ENCODE data around the gene PLCL2. TPM values are rescaled to one million over a fixed set of nuclear protein-coding genes. Genes with fewer than 3 reads are reported as not detected.

Gene PLCL2
- total and polyA plus RNA-seq, 2 experiments from 2014 or later, result 1.6 to 9.7 TPM

- no peak overlapping the region for H3K27ac Mint-ChIP-seq
- no peak overlapping the region for H3K4me3 Mint-ChIP-seq
- peaks cover 3% of the 10 kb centered on the region; the same call in 1 of the 2 replicates for H3K9me2 ChIP-seq (ENCODE audit: insufficient read depth)
- H2AFZ ChIP-seq, result no peak overlapping the region
- TF ChIP-seq JUNB (IDR thresholded peaks at IDR 0.05; ENCODE audit: unreplicated experiment) (no peak), ZNF114 (CRISPR knock-in tag; IDR thresholded peaks at IDR 0.05) (no peak)
- peaks cover 5% of the 10 kb centered on the region; the same call in 2 of the 3 replicates for H3K9me3 Mint-ChIP-seq
- no peak overlapping the region for H3K4me3 ChIP-seq
- peaks cover 8% of the 10 kb centered on the region; the same call in 2 of the 3 replicates for H3K4me1 Mint-ChIP-seq
- peaks cover 44% of the 10 kb centered on the region for H3K27me3 ChIP-seq (ENCODE audit: insufficient read depth)
- no peak overlapping the region for H3K4me2 ChIP-seq
- no peak overlapping the region for H3K27ac ChIP-seq (ENCODE audit: low read depth)
- peaks cover 34% of the 10 kb centered on the region for H3K27me3 Mint-ChIP-seq (ENCODE audit: insufficient read depth, low read depth, poor library complexity)
- H3F3A ChIP-seq (replicated peaks; ENCODE audit: low read depth), result no peaks in the 10 kb centered on the region
- H3K36me3 ChIP-seq (ENCODE audit: insufficient read depth), result no peaks in the 10 kb centered on the region
- H3K79me2 ChIP-seq (replicated peaks; ENCODE audit: insufficient read depth), result 0 out of 2 replicates have a peak, but pooled peaks cover 4% of the 10 kb centered on the region
- ATAC-seq, result no peak
- peaks cover 24% of the 10 kb centered on the region for H4K20me1 ChIP-seq (replicated peaks; ENCODE audit: insufficient read depth)
- DNase-seq (ENCODE audit: low spot score), result no peak
- peaks cover 3% of the 10 kb centered on the region; the same call in 1 of the 2 replicates for H3K4me1 ChIP-seq (ENCODE audit: insufficient read depth)
- H3K36me3 Mint-ChIP-seq (ENCODE audit: low read depth), result no peaks in the 10 kb centered on the region
Observed at GRCh38 chr3:17007284-17007683, 122.5 kb downstream of the PLCL2 start.

GRCh38 chr3:17009826-17010225, 125.1 kb downstream of the PLCL2 start:
- Mint-ChIP-seq H3K4me1 (peaks cover 11% of the 10 kb centered on the region), H3K27ac (no peak overlapping the region), H3K9me3 (no peaks in the 10 kb centered on the region), H3K36me3 (ENCODE audit: low read depth) (no peaks in the 10 kb centered on the region), H3K27me3 (ENCODE audit: insufficient read depth, low read depth, poor library complexity) (peaks cover 9% of the 10 kb centered on the region), H3K4me3 (no peak overlapping the region)
- no peak overlapping the region for H3K27ac ChIP-seq (ENCODE audit: low read depth)
- ATAC-seq, result no peak
- H3K79me2 ChIP-seq (replicated peaks; ENCODE audit: insufficient read depth), result 0 out of 2 replicates have a peak, but pooled peaks cover 4% of the 10 kb centered on the region
- peaks cover 18% of the 10 kb centered on the region for H3K27me3 ChIP-seq (ENCODE audit: insufficient read depth)
- H4K20me1 ChIP-seq (replicated peaks; ENCODE audit: insufficient read depth), result peaks cover 11% of the 10 kb centered on the region; the same call in 1 of the 2 replicates
- no peak overlapping the region for H3K4me3 ChIP-seq
- no peak overlapping the region for H3K4me2 ChIP-seq
- H3K9me2 ChIP-seq (ENCODE audit: insufficient read depth), result peaks cover 3% of the 10 kb centered on the region; the same call in 1 of the 2 replicates
- no peaks in the 10 kb centered on the region for H3F3A ChIP-seq (replicated peaks; ENCODE audit: low read depth)
- no peak for DNase-seq (ENCODE audit: low spot score)
- H3K36me3 ChIP-seq (ENCODE audit: insufficient read depth), result no peaks in the 10 kb centered on the region
- H3K4me1 ChIP-seq (ENCODE audit: insufficient read depth), result no peaks in the 10 kb centered on the region; the same call in 1 of the 2 replicates
- no peak overlapping the region for H2AFZ ChIP-seq
- TF ChIP-seq ZNF462 (CRISPR knock-in tag; IDR thresholded peaks at IDR 0.05), result no peak
- no peak for TF ChIP-seq EZH2 (IDR thresholded peaks at IDR 0.05; ENCODE audit: low read depth, unreplicated experiment)
- no peak for TF ChIP-seq EZH2phosphoT487 (IDR thresholded peaks at IDR 0.05; ENCODE audit: unreplicated experiment)
- no peak for TF ChIP-seq CTCF (conservative IDR thresholded peaks at IDR 0.05; ENCODE audit: low read depth in 2 of 2)
- no peak for TF ChIP-seq JUNB (IDR thresholded peaks at IDR 0.05; ENCODE audit: unreplicated experiment)
- no peak for TF ChIP-seq REST (IDR thresholded peaks at IDR 0.05; ENCODE audit: unreplicated experiment)
- TF ChIP-seq POLR2AphosphoS5 (IDR thresholded peaks at IDR 0.05; ENCODE audit: low read depth), result no peak
- TF ChIP-seq ZNF114 (CRISPR knock-in tag; IDR thresholded peaks at IDR 0.05), result no peak
- no peak for TF ChIP-seq ZNF331 (CRISPR knock-in tag; IDR thresholded peaks at IDR 0.05; ENCODE audit: low read depth)
- no peak for TF ChIP-seq CREB1 (CRISPR knock-in tag; IDR thresholded peaks at IDR 0.05; ENCODE audit: low read depth)

All from GM23338 (cell line).